Thyroid gland (tissue), 4 donors: ENCODE results near the gene MRC1.

Experiments
- POLR2A ChIP-seq, 2 donors: fragments of 450-650 bp; IDR thresholded peaks; one replicate each; pipeline ENCODE4 v1.6.1; 2017; ENCODE audit warnings: antibody characterized with exemption in 2 of 2, mild to moderate bottlenecking in 2 of 2, moderate library complexity in 1 of 2
- TF ChIP-seq, protein P1 (sequence below), 6 experiments: fragments of 200-600 bp in 3 of 6; fragments of 450-650 bp in 3 of 6; sonication (generic) in 3 of 6; IDR thresholded peaks; one replicate each; pipeline ENCODE4 v1.5.1; 2016 to 2019; ENCODE audit warnings: antibody characterized with exemption in 6 of 6, mild to moderate bottlenecking in 2 of 6, inconsistent platforms in 1 of 6, moderate library complexity in 1 of 6

DNA sequence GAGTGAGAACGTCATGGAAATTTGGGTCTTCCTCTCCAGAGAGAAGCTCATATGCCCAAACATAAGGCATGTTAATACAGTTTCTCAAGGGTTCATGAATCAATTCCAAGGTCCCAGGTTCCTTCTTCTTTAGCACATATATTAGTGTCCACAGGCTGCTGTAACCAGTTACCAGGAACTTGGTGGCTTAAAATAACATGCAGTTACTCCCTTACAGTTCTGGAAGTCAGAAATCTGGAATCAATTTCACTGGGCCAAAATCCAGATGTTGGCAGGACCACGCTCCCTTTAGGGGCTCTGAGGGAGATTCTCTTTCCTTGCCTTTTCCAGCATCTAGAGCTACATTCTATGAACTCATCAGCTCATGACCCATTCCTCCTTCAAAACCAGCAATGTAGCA is 64.8 kb downstream of the MRC1 start:
- TF ChIP-seq POLR2A (IDR thresholded peaks at IDR 0.05): no peak
- TF ChIP-seq, protein P1, sequence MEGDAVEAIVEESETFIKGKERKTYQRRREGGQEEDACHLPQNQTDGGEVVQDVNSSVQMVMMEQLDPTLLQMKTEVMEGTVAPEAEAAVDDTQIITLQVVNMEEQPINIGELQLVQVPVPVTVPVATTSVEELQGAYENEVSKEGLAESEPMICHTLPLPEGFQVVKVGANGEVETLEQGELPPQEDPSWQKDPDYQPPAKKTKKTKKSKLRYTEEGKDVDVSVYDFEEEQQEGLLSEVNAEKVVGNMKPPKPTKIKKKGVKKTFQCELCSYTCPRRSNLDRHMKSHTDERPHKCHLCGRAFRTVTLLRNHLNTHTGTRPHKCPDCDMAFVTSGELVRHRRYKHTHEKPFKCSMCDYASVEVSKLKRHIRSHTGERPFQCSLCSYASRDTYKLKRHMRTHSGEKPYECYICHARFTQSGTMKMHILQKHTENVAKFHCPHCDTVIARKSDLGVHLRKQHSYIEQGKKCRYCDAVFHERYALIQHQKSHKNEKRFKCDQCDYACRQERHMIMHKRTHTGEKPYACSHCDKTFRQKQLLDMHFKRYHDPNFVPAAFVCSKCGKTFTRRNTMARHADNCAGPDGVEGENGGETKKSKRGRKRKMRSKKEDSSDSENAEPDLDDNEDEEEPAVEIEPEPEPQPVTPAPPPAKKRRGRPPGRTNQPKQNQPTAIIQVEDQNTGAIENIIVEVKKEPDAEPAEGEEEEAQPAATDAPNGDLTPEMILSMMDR (IDR thresholded peaks at IDR 0.05): no peak
